ENCODE results near the gene F8. TPM values are rescaled to one million over a fixed set of nuclear protein-coding genes. Genes with fewer than 3 reads are reported as not detected.

The F8 gene
- total and polyA plus RNA-seq, 10 of the 15 experiments (the other 5 are each of a cell fraction or from before 2014, with no cell fraction given) = 3.0 to 8.1 (median 5.1) TPM

- peak; percentile 45; the same call in 1 of the 2 replicates for TF ChIP-seq RELB (IDR thresholded peaks at IDR 0.05; ENCODE audit: low read depth)
- no peak for TF ChIP-seq SIX5 (IDR thresholded peaks at IDR 0.05; ENCODE audit: low read depth, low read length, severe bottlenecking)
- TF ChIP-seq SMAD1 (IDR thresholded peaks at IDR 0.05; ENCODE audit: low read depth, partially characterized antibody) = no peak
- TF ChIP-seq BCL3 (IDR thresholded peaks at IDR 0.05; ENCODE audit: borderline replicate concordance, insufficient read depth, low read depth, low read length, poor library complexity, severe bottlenecking) = peak; percentile 56
- TF ChIP-seq NR2C2 (IDR thresholded peaks at IDR 0.05; ENCODE audit: borderline replicate concordance, control insufficient read depth, insufficient read length, low read depth) = no peak
- no peak for TF ChIP-seq TARDBP (IDR thresholded peaks at IDR 0.05; ENCODE audit: borderline replicate concordance)
- no peak for TF ChIP-seq PRDM15 (CRISPR knock-in tag; IDR thresholded peaks at IDR 0.05)
- TF ChIP-seq CEBPZ (IDR thresholded peaks at IDR 0.05; ENCODE audit: low read depth, low read length) = no peak
- no peak for TF ChIP-seq ZNF592 (IDR thresholded peaks at IDR 0.05)
- TF ChIP-seq KAT2A (conservative IDR thresholded peaks at IDR 0.05; ENCODE audit: control insufficient read depth, low read depth, low read length) = no peak
These were observed 32.0 kb downstream of the F8 start (continued) for GRCh38 chrX:154990496-154990895.
